Natural killer cell (primary cell): ENCODE data around the gene IWS1. TPM values are rescaled to one million over a fixed set of nuclear protein-coding genes. Genes with fewer than 3 reads are reported as not detected.
A peak's percentile ranks its signal among the peaks of the same experiment; 100 is the strongest.
"Not testable (repeated sequence)": the region's sequence is repeated elsewhere in the genome, so short reads cannot be mapped to it uniquely, and the experiment has no call there.

Source experiments
- ATAC-seq, 3 donors: fragments of 150-1000 bp in 2 of 3; fragments of 200-7000 bp in 1 of 3; cut with Tn5 transposase; 1 replicate in 1 of 3; 2 replicates in 2 of 3; pipeline ENCODE4 v1.10.0; 2021; ENCODE audit warnings: mild to moderate bottlenecking in 2 of 3, moderate library complexity in 2 of 3
- DNase-seq, 2 donors: peaks; one replicate each; pipeline versions ENCODE4 v3.0.0 to v3.0.0-alpha.2; 2013 to 2021; ENCODE audit warnings: mixed read lengths in 1 of 2
- H3K27ac ChIP-seq: one replicate; pipeline ENCODE4 v1.5.1; 2013; ENCODE audit warnings: mild to moderate bottlenecking, low read length
- H3K27me3 ChIP-seq: one replicate; pipeline ENCODE4 v1.6.1; 2013; ENCODE audit warnings: low read length; ENCODE audit not compliant: control insufficient read depth, insufficient read depth
- H3K36me3 ChIP-seq: one replicate; pipeline ENCODE4 v1.6.1; 2013; ENCODE audit warnings: low read length; ENCODE audit not compliant: control insufficient read depth, insufficient read depth
- H3K4me1 ChIP-seq: one replicate; pipeline ENCODE4 v1.6.1; 2013; ENCODE audit warnings: low read length; ENCODE audit not compliant: control insufficient read depth, insufficient read depth
- H3K4me3 ChIP-seq: one replicate; pipeline ENCODE4 v1.5.1; 2013; ENCODE audit warnings: low read length
- H3K9me3 ChIP-seq: one replicate; pipeline ENCODE4 v1.6.1; 2013; ENCODE audit warnings: low read length; ENCODE audit not compliant: control insufficient read depth, insufficient read depth
- H3K27ac Mint-ChIP-seq, 2 donors: one replicate each; pipeline ENCODE4 v1.8.0; 2022; ENCODE audit warnings: mild to moderate bottlenecking in 2 of 2, mixed read lengths in 2 of 2, moderate library complexity in 1 of 2
- H3K27me3 Mint-ChIP-seq, 2 donors: one replicate each; pipeline ENCODE4 v1.8.0; 2022; ENCODE audit warnings: low read depth in 2 of 2, mixed read lengths in 2 of 2
- H3K36me3 Mint-ChIP-seq: one replicate; pipeline ENCODE4 v1.8.0; 2022; ENCODE audit warnings: mixed read lengths
- H3K4me1 Mint-ChIP-seq, 2 donors: one replicate each; pipeline ENCODE4 v1.8.0; 2022; ENCODE audit warnings: mixed read lengths in 2 of 2
- H3K4me3 Mint-ChIP-seq: one replicate; pipeline ENCODE4 v1.8.0; 2022; ENCODE audit warnings: mild to moderate bottlenecking, moderate library complexity, mixed read lengths
- H3K9me3 Mint-ChIP-seq, 2 donors: one replicate each; pipeline ENCODE4 v1.8.0; 2022; ENCODE audit warnings: mixed read lengths in 2 of 2
- CTCF ChIP-seq: fragments of 200-600 bp; IDR thresholded peaks from one replicate; pipeline ENCODE4 v1.8.0; 2022; ENCODE audit warnings: antibody characterized with exemption
- WGBS: methylation state at CpG from one replicate; pipeline ENCODE4 v1.1.7; 2013; ENCODE audit warnings: missing lambda C conversion rate; ENCODE audit not compliant: insufficient coverage; 5-methylcytosine and 5-hydroxymethylcytosine counted together
- intact Hi-C: fragments of 100-400 bp; cut with micrococcal nuclease; formaldehyde crosslinking; loops from one replicate; pipeline ENCODE4 v1.14.2; 2022
- total RNA-seq, 4 donors: library from RNA; stranded (reverse); fragments of 120-200 nt in 1 of 4; gene quantifications; one replicate each; pipeline versions ENCODE4 v1.2.3 to v1.2.4, GENCODE V29; 2013 to 2022

Gene IWS1
- total RNA-seq, 3 donors from 2014 or later (not counting 1 experiment from before 2014, with no cell fraction given): 21.7 to 27.1 (median 23.9) TPM

GRCh38 chr2:127527001-127527804 is 914 bp upstream of the IWS1 start:
- Mint-ChIP-seq H3K36me3 (no peaks in the 10 kb centered on the region), H3K27me3 (peaks cover 9 to 18% of the 10 kb centered on the region in 2 donors), H3K4me1 (peaks cover 33 to 39% of the 10 kb centered on the region in 2 donors), H3K27ac (peak overlapping the region; percentile 96 to 98), H3K9me3 (no peaks in the 10 kb centered on the region), H3K4me3 (peak overlapping the region; percentile 93)
- peak overlapping the region; percentile 94 for H3K27ac ChIP-seq
- no peaks in the 10 kb centered on the region for H3K9me3 ChIP-seq
- 24% methylated on average over 13 of the region's 13 CpGs for WGBS
- no peak for TF ChIP-seq CTCF
- H3K4me1 ChIP-seq: peaks cover 21% of the 10 kb centered on the region
- peak overlapping the region; percentile 87 for H3K4me3 ChIP-seq
- intact Hi-C loops: loop anchor here (5.0 kb wide), 1 partner anchor 140 kb away; the partner anchor contains the start of gene MAP3K2
- peaks cover 3% of the 10 kb centered on the region for H3K27me3 ChIP-seq
- ATAC-seq (peak in 1 of 3 donors; percentile 6), DNase-seq (no peak)
- H3K36me3 ChIP-seq: peaks cover 2% of the 10 kb centered on the region

- peak overlapping the region; percentile 93 for H3K4me3 Mint-ChIP-seq
- ATAC-seq (peak in 1 of 3 donors; percentile 3), DNase-seq (peak in 1 of 2 donors; percentile 51)
- Histone ChIP-seq H3K9me3 (no peaks in the 10 kb centered on the region), H3K36me3 (peaks cover 5% of the 10 kb centered on the region), H3K27ac (peak overlapping the region; percentile 94), H3K4me3 (peak overlapping the region; percentile 87), H3K27me3 (peaks cover 3% of the 10 kb centered on the region), H3K4me1 (peaks cover 21% of the 10 kb centered on the region)
- H3K36me3 Mint-ChIP-seq: no peaks in the 10 kb centered on the region
- intact Hi-C loops: loop anchor here (1.0 to 5.0 kb wide), 3 partner anchors 117 to 176 kb away; partner anchors contain the start of genes MAP3K2 and SFT2D3
- H3K27me3 Mint-ChIP-seq: peaks cover 9 to 11% of the 10 kb centered on the region in 2 donors
- peaks cover 37 to 43% of the 10 kb centered on the region in 2 donors for H3K4me1 Mint-ChIP-seq
- WGBS: under 1% methylated on average over 19 of the region's 19 CpGs
- no peak for TF ChIP-seq CTCF
- H3K27ac Mint-ChIP-seq: peak overlapping the region; percentile 96 to 98
- no peaks in the 10 kb centered on the region for H3K9me3 Mint-ChIP-seq
Measured at GRCh38 chr2:127525691-127526131, 578 bp downstream of the IWS1 start.

GRCh38 chr2:127524198-127524834 is 2.0 kb downstream of the IWS1 start:
- H3K9me3 ChIP-seq, H3K27me3 ChIP-seq, H3K27me3 Mint-ChIP-seq, ATAC-seq, intact Hi-C loops, H3K36me3 Mint-ChIP-seq, H3K27ac ChIP-seq, DNase-seq, H3K9me3 Mint-ChIP-seq, H3K4me3 ChIP-seq: not testable (repeated sequence)
- H3K4me1 Mint-ChIP-seq: peaks cover 42 to 43% of the 10 kb centered on the region in 2 donors
- H3K4me3 Mint-ChIP-seq: peak overlapping the region; percentile 4
- Histone ChIP-seq H3K36me3 (peaks cover 15% of the 10 kb centered on the region), H3K4me1 (peaks cover 21% of the 10 kb centered on the region)
- 93% methylated on average over 5 of the region's 7 CpGs for WGBS
- H3K27ac Mint-ChIP-seq: peak overlapping the region; percentile 38 to 48
